Measurements from ENCODE around the gene SPNS1.

DNA sequence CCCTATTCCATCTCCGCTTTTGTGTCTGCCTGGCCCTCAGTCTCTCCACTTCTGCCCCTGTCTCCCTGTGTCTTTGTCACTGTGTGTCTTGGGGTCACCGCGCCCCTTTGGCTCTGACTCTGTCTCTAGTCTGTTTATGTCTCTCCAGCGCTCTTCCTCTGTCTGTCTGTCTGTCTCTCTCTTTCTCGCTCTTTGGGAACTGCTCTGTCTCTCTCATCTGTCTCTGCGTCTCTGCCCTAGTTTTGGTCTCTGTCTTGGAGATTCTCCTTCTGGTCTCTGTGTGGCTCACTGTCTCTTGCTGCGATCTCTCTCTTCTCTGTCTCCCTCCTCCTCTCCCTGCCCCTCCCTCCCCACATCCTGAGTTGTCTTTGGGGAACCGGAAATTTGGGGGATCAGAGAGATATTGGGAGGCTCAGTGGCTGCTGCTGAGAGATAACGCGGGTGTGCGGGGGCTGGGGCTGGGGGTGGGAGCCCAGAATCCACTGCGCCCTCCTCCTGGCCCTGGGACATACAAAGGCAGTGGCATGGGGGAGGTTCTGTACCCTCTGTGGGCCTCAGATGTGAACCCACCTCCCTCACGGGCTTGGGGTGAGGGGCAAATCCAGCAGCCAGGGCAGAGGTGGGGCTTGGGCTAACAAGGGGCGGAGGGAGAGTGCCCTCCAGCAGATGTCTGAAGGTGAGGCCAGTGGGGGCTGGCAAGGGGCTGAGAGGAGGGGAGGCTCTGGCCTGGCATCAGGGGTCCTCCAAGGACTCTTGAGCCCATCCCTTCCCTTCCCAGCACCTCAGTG lies 34.7 kb downstream of the SPNS1 start:
- TF ChIP-seq, protein P1, sequence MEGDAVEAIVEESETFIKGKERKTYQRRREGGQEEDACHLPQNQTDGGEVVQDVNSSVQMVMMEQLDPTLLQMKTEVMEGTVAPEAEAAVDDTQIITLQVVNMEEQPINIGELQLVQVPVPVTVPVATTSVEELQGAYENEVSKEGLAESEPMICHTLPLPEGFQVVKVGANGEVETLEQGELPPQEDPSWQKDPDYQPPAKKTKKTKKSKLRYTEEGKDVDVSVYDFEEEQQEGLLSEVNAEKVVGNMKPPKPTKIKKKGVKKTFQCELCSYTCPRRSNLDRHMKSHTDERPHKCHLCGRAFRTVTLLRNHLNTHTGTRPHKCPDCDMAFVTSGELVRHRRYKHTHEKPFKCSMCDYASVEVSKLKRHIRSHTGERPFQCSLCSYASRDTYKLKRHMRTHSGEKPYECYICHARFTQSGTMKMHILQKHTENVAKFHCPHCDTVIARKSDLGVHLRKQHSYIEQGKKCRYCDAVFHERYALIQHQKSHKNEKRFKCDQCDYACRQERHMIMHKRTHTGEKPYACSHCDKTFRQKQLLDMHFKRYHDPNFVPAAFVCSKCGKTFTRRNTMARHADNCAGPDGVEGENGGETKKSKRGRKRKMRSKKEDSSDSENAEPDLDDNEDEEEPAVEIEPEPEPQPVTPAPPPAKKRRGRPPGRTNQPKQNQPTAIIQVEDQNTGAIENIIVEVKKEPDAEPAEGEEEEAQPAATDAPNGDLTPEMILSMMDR (IDR thresholded peaks at IDR 0.05; ENCODE audit: insufficient read depth, low read length), result no peak
- peak; percentile 52; the same call in 1 of the 2 replicates for TF ChIP-seq POLR2AphosphoS5 (IDR thresholded peaks at IDR 0.05; ENCODE audit: low read depth)
- TF ChIP-seq, protein P2, sequence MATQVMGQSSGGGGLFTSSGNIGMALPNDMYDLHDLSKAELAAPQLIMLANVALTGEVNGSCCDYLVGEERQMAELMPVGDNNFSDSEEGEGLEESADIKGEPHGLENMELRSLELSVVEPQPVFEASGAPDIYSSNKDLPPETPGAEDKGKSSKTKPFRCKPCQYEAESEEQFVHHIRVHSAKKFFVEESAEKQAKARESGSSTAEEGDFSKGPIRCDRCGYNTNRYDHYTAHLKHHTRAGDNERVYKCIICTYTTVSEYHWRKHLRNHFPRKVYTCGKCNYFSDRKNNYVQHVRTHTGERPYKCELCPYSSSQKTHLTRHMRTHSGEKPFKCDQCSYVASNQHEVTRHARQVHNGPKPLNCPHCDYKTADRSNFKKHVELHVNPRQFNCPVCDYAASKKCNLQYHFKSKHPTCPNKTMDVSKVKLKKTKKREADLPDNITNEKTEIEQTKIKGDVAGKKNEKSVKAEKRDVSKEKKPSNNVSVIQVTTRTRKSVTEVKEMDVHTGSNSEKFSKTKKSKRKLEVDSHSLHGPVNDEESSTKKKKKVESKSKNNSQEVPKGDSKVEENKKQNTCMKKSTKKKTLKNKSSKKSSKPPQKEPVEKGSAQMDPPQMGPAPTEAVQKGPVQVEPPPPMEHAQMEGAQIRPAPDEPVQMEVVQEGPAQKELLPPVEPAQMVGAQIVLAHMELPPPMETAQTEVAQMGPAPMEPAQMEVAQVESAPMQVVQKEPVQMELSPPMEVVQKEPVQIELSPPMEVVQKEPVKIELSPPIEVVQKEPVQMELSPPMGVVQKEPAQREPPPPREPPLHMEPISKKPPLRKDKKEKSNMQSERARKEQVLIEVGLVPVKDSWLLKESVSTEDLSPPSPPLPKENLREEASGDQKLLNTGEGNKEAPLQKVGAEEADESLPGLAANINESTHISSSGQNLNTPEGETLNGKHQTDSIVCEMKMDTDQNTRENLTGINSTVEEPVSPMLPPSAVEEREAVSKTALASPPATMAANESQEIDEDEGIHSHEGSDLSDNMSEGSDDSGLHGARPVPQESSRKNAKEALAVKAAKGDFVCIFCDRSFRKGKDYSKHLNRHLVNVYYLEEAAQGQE (IDR thresholded peaks at IDR 0.05; ENCODE audit: insufficient replicate concordance, low read depth), result no peak
